ENCODE results near the gene HSFX1. TPM values are rescaled to one million over a fixed set of nuclear protein-coding genes. Genes with fewer than 3 reads are reported as not detected.
"Not testable (repeated sequence)": the region's sequence is repeated elsewhere in the genome, so short reads cannot be mapped to it uniquely, and the experiment has no call there.

Gene HSFX1
- total RNA-seq, 1 experiment from 2014 or later = 0.76 TPM

GRCh38 chrX:149777999-149778398, 4.1 kb downstream of the HSFX1 start:
- not testable (repeated sequence) for H3K27me3 ChIP-seq (ENCODE audit: control insufficient read depth, insufficient read depth, low read length); H3K4me3 ChIP-seq (ENCODE audit: insufficient read depth, low read depth, low read length); DNase-seq; H3K36me3 ChIP-seq (replicated peaks; ENCODE audit: control insufficient read depth, insufficient read depth, low read length)

DNA sequence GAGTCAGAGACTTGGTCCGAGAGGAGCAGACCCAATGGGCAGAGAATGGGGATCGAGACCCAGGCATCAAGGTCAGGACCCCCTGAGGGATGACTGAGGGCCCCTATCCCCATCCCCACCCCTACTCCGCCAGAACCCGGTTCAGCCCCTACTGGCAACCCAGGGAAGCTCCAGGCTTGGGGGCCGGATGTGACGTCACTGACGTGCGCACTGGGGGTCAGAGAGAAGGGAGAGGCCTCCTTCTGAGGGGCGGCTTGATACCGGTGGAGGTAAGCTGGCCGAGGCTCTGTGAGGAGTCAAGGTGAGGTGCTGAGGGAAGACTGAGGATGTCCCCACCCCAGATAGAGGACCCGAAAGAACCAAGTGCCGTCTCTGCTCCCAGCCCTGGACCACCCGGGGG, 7.9 kb downstream of the HSFX1 start, which contains the start of gene MAGEA9:
Gene MAGEA9, plus strand, starts transcription at position 204 of the 400 bp plus-strand sequence. CDS start 4,281 bp downstream, outside the sequence.
- not testable (repeated sequence) for DNase-seq; H3K4me3 ChIP-seq (ENCODE audit: insufficient read depth, low read depth, low read length)

GRCh38 chrX:149795531-149795930, 21.7 kb downstream of the HSFX1 start:
- not testable (repeated sequence) for H3K36me3 ChIP-seq (replicated peaks; ENCODE audit: control insufficient read depth, insufficient read depth, low read length); H3K27me3 ChIP-seq (ENCODE audit: control insufficient read depth, insufficient read depth, low read length); DNase-seq; H3K4me3 ChIP-seq (ENCODE audit: insufficient read depth, low read depth, low read length)

More for the DNA sequence above, 7.9 kb downstream of the HSFX1 start, which contains the start of gene MAGEA9:
- not testable (repeated sequence) for H3K27me3 ChIP-seq (ENCODE audit: control insufficient read depth, insufficient read depth, low read length); H3K36me3 ChIP-seq (replicated peaks; ENCODE audit: control insufficient read depth, insufficient read depth, low read length)

- no peaks in the 10 kb centered on the region for H3K36me3 ChIP-seq (replicated peaks; ENCODE audit: control insufficient read depth, insufficient read depth, low read length)
- no peaks in the 10 kb centered on the region for H3K27me3 ChIP-seq (ENCODE audit: control insufficient read depth, insufficient read depth, low read length)
- DNase-seq = no peak
- H3K4me3 ChIP-seq (ENCODE audit: insufficient read depth, low read depth, low read length) = no peak overlapping the region
These were observed 25.3 kb downstream of the HSFX1 start for GRCh38 chrX:149799095-149799714.

DNA sequence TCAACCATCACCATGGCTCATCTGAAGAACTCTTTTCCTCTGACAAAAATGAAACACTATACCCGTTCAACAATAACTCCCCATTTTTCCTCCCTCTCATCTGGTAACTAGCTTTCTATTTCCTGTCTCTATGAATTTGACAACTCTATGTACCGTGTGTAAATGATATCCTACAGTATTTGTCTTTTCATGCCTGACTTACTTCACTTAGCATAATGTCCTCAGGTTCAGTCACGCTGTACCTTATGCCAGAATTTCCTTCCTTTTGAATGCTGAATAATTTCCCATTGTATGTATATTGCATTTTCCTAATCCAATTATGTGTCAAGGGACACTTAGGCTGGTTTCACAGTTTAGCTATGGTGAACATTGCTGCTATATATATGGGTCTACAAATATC, 26.1 kb downstream of the HSFX1 start:
- Histone ChIP-seq H3K4me3 (ENCODE audit: insufficient read depth, low read depth, low read length) (no peak overlapping the region), H3K27me3 (ENCODE audit: control insufficient read depth, insufficient read depth, low read length) (no peaks in the 10 kb centered on the region), H3K36me3 (replicated peaks; ENCODE audit: control insufficient read depth, insufficient read depth, low read length) (no peaks in the 10 kb centered on the region)
- DNase-seq = no peak

DNA sequence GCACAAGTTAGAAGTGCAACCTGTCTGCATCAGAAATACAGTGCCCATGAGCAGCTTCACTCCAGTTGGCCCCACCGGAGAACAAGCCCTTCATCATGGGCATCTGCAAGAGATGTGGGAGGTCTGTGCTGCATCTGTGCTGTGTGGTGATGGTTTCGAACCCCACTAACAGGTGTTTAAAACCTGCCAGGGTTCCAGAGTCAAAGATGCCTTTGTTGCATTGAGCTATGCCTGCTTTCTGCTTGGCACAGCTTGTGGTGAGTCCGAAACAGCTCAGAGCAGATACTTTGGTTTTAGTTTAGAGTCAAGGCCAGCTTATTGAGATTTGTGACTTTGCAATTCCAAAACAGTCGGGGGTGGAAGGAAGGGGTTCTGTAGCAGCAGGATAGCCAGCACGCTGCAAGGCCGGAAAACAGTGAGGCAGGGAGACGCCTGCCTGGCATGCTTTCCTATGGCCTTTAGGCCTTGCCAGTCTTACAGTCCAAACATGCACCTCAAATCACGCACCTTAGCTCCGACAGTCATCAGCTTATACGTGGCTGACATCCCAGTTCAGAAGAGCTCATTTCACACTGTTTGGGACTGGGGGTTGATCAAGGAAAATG, 29.7 kb downstream of the HSFX1 start:
- no peak for DNase-seq
- Histone ChIP-seq H3K36me3 (replicated peaks; ENCODE audit: control insufficient read depth, insufficient read depth, low read length) (no peaks in the 10 kb centered on the region), H3K27me3 (ENCODE audit: control insufficient read depth, insufficient read depth, low read length) (no peaks in the 10 kb centered on the region), H3K4me3 (ENCODE audit: insufficient read depth, low read depth, low read length) (no peak overlapping the region)

DNA sequence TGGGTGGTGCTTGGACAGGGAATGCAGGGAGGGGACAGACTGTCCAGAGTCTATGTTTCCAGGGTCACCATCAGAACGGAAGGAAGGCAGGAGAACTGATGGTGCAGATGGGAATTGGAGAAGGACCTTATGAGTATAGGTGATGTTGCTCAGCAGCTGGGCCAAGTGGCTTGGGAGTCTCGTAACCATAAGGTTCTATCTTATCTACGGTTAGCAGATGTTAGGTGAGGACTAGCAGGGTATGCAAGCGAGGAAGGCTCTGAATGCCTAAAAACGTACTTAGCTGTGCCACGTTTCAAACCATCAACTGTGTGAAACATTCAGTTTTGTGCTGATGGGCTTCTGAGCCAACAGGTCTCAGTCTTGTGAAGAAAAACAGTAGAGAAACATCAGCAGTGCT, 30.2 kb downstream of the HSFX1 start:
- H3K27me3 ChIP-seq (ENCODE audit: control insufficient read depth, insufficient read depth, low read length) = no peaks in the 10 kb centered on the region
- H3K4me3 ChIP-seq (ENCODE audit: insufficient read depth, low read depth, low read length) = no peak overlapping the region
- no peaks in the 10 kb centered on the region for H3K36me3 ChIP-seq (replicated peaks; ENCODE audit: control insufficient read depth, insufficient read depth, low read length)
- no peak for DNase-seq

GRCh38 chrX:149807747-149808458, 34.0 kb downstream of the HSFX1 start:
- no peak for DNase-seq
- H3K36me3 ChIP-seq (replicated peaks; ENCODE audit: control insufficient read depth, insufficient read depth, low read length) = no peaks in the 10 kb centered on the region
- no peaks in the 10 kb centered on the region for H3K27me3 ChIP-seq (ENCODE audit: control insufficient read depth, insufficient read depth, low read length)
- no peak overlapping the region for H3K4me3 ChIP-seq (ENCODE audit: insufficient read depth, low read depth, low read length)

- Histone ChIP-seq H3K36me3 (replicated peaks; ENCODE audit: control insufficient read depth, insufficient read depth, low read length) (no peaks in the 10 kb centered on the region), H3K27me3 (ENCODE audit: control insufficient read depth, insufficient read depth, low read length) (no peaks in the 10 kb centered on the region), H3K4me3 (ENCODE audit: insufficient read depth, low read depth, low read length) (no peak overlapping the region)
- DNase-seq = no peak
These were observed 44.8 kb downstream of the HSFX1 start for GRCh38 chrX:149818652-149819051.

DNA sequence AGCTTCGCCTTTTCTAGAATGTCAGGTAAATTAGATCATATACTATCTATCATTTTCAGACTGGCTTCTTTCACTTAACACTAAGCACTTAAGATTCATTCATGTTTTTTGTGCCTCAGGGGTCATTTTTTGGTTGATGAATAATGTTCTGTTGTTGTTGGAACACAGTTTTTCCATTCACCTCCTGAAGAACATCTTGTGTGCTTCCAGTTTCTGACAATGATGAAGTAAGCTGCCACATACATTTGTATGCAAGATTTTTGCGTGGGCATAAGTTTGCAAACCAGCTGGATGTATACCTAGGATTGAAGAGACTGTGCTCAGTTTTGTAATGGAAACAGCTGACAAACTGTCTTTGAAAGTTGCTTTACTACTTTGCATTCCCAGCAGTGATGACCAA, 45.5 kb downstream of the HSFX1 start:
- no peaks in the 10 kb centered on the region for H3K36me3 ChIP-seq (replicated peaks; ENCODE audit: control insufficient read depth, insufficient read depth, low read length)
- no peak for DNase-seq
- H3K27me3 ChIP-seq (ENCODE audit: control insufficient read depth, insufficient read depth, low read length) = no peaks in the 10 kb centered on the region
- H3K4me3 ChIP-seq (ENCODE audit: insufficient read depth, low read depth, low read length) = no peak overlapping the region

GRCh38 chrX:149825424-149825823, 51.6 kb downstream of the HSFX1 start:
- no peaks in the 10 kb centered on the region for H3K36me3 ChIP-seq (replicated peaks; ENCODE audit: control insufficient read depth, insufficient read depth, low read length)
- no peak overlapping the region for H3K4me3 ChIP-seq (ENCODE audit: insufficient read depth, low read depth, low read length)
- DNase-seq = no peak
- H3K27me3 ChIP-seq (ENCODE audit: control insufficient read depth, insufficient read depth, low read length) = no peaks in the 10 kb centered on the region

Other genes with a start within 250 kb of the HSFX1 start
- gene EOLA1, start 233.1 kb upstream of the HSFX1 start, total RNA-seq (2014; rRNA removed; shearing (Covaris generic)) = 8.2 and 12.1 TPM in 2 replicates
- not detected in 2 replicates for gene HSFX3, start 224.1 kb upstream of the HSFX1 start, total RNA-seq (2014; rRNA removed; shearing (Covaris generic))
- gene MAGEA9B, start 186.6 kb upstream of the HSFX1 start, total RNA-seq (2014; rRNA removed; shearing (Covaris generic)) = not detected in 2 replicates
- gene HSFX2, start 178.8 kb upstream of the HSFX1 start, total RNA-seq (2014; rRNA removed; shearing (Covaris generic)) = 1.2 and 1.3 TPM in 2 replicates
- gene TMEM185A, start 142.3 kb upstream of the HSFX1 start, total RNA-seq (2014; rRNA removed; shearing (Covaris generic)) = 30.7 and 36.1 TPM in 2 replicates
- 0.18 and 0.62 TPM in 2 replicates for gene MAGEA11, start 62.0 kb upstream of the HSFX1 start, total RNA-seq (2014; rRNA removed; shearing (Covaris generic))
- gene MAGEA9, start 7.9 kb downstream of the HSFX1 start, total RNA-seq (2014; rRNA removed; shearing (Covaris generic)) = not detected in 2 replicates
- gene MAGEA8, start 107.1 kb downstream of the HSFX1 start, total RNA-seq (2014; rRNA removed; shearing (Covaris generic)) = not detected in 2 replicates
- not detected in 2 replicates for gene HSFX4, start 155.5 kb downstream of the HSFX1 start, total RNA-seq (2014; rRNA removed; shearing (Covaris generic))
- 43.6 and 58.8 TPM in 2 replicates for gene EOLA2, start 164.4 kb downstream of the HSFX1 start, total RNA-seq (2014; rRNA removed; shearing (Covaris generic))

Data from H7 (cell line).